HepG2 (cell line): ENCODE measurements around the gene TFAM. TPM values are rescaled to one million over a fixed set of nuclear protein-coding genes. Genes with fewer than 3 reads are reported as not detected.

ENCODE experiments used
- ATAC-seq: fragments of 200-7000 bp; cut with Tn5 transposase; 3 replicates; pipeline ENCODE4 v1.9.1; 2020; ENCODE audit warnings: mild to moderate bottlenecking, moderate library complexity
- BruUV-seq: library from RNA; stranded (reverse); fragments of 400-500 nt; replicated peaks from 2 replicates; lab custom pipeline; 2021; lab: Mats Ljungman, UMichigan
- CTCF ChIA-PET: fragments of 300-600 bp; formaldehyde crosslinking; extraction: SDS; loops from one replicate; lab custom pipeline; 2021; ENCODE audit warnings: low total read pairs, inconsistent platforms, low intra/inter-chr PET ratio; lab: Yijun Ruan, JAX
- POLR2A ChIA-PET: fragments of 350-600 bp; sonication (Branson Sonifier 250); formaldehyde crosslinking; loops from one replicate; lab custom pipeline; 2020; ENCODE audit warnings: antibody characterized with exemption, inconsistent platforms; lab: Yijun Ruan, JAX
- DNase-seq: peaks from one replicate; pipeline ENCODE4 v3.0.0-alpha.2; 2015; ENCODE audit warnings: low spot score
- FAIRE-seq: peaks from 3 replicates; lab custom pipeline; 2011; peaks lifted over from hg19 to GRCh38; lab: Jason Lieb, UNC
- H2AFZ ChIP-seq: one replicate; pipeline ENCODE4 v1.6.1; 2011; ENCODE audit warnings: low read length, inconsistent platforms
- H3K27ac ChIP-seq: fragments of 300-600 bp; 3 replicates; pipeline ENCODE4 v1.8.0; 2011; ENCODE audit warnings: mixed run types, mild to moderate bottlenecking, mixed read lengths, low read length, inconsistent platforms; ENCODE audit not compliant: insufficient read depth; ENCODE audit errors: extremely low read length
- H3K27me3 ChIP-seq, 2 experiments: fragments of 200-600 bp in 1 of 2; 2 replicates in 1 of 2; 3 replicates in 1 of 2; pipeline versions ENCODE4 v1.6.0 to v1.8.0; 2011; ENCODE audit warnings: low read length in 2 of 2, mild to moderate bottlenecking in 2 of 2, moderate library complexity in 2 of 2, inconsistent platforms in 1 of 2; ENCODE audit not compliant: insufficient read depth in 2 of 2, control insufficient read depth in 1 of 2
- H3K36me3 ChIP-seq, 2 experiments: fragments of 200-600 bp in 1 of 2; replicated peaks in 1 of 2; 2 replicates in 1 of 2; 3 replicates in 1 of 2; pipeline versions ENCODE4 v1.5.1 to v1.8.0; 2011; ENCODE audit warnings: low read length in 2 of 2, inconsistent platforms in 1 of 2; ENCODE audit not compliant: insufficient read depth in 2 of 2, control insufficient read depth in 1 of 2
- H3K4me1 ChIP-seq: 2 replicates; pipeline ENCODE4 v1.5.1; 2012; ENCODE audit warnings: low read length, inconsistent platforms; ENCODE audit not compliant: insufficient read depth
- H3K4me2 ChIP-seq: 2 replicates; pipeline ENCODE4 v1.6.0; 2011; ENCODE audit warnings: low read depth, low read length, inconsistent platforms
- H3K4me3 ChIP-seq, 3 experiments: fragments of 200-600 bp in 1 of 3; sonication (generic), shearing (Covaris generic) in 1 of 3; replicated peaks in 1 of 3; 2 replicates each; pipeline ENCODE4 v1.5.1; 2011 to 2016; ENCODE audit warnings: low read length in 3 of 3, inconsistent platforms in 2 of 3, low read depth in 2 of 3, mild to moderate bottlenecking in 2 of 3, control low read depth in 1 of 3, mixed read lengths in 1 of 3; ENCODE audit not compliant: insufficient read depth in 1 of 3
- H3K79me2 ChIP-seq: one replicate; pipeline ENCODE4 v1.6.1; 2011; ENCODE audit warnings: low read length, inconsistent platforms; ENCODE audit not compliant: insufficient read depth
- H3K9ac ChIP-seq: 2 replicates; pipeline ENCODE4 v1.6.0; 2011; ENCODE audit warnings: mild to moderate bottlenecking, low read depth, low read length, inconsistent platforms; ENCODE audit not compliant: insufficient read depth
- H3K9me3 ChIP-seq: 2 replicates; pipeline ENCODE4 v1.5.1; 2012; ENCODE audit warnings: mild to moderate bottlenecking, low read length
- H4K20me1 ChIP-seq: 2 replicates; pipeline ENCODE4 v1.6.0; 2011; ENCODE audit warnings: inconsistent platforms, mild to moderate bottlenecking, low read length, moderate library complexity; ENCODE audit not compliant: insufficient read depth
- E2F2 ChIP-seq: sonication (generic); formaldehyde crosslinking; IDR thresholded peaks from 2 replicates; pipeline ENCODE4 v1.4.0; 2020; ENCODE audit warnings: missing genetic modification reagents, borderline replicate concordance
- MEIS2 ChIP-seq: sonication (generic); formaldehyde crosslinking; IDR thresholded peaks from 2 replicates; pipeline ENCODE4 v1.9.0; 2021; ENCODE audit warnings: mild to moderate bottlenecking, missing genetic modification reagents
- RBM39 ChIP-seq: fragments of 200-400 bp; formaldehyde crosslinking; IDR thresholded peaks from one replicate; pipeline ENCODE4 v1.6.1; 2018; ENCODE audit warnings: antibody characterized with exemption, mild to moderate bottlenecking, low read depth, low read length; ENCODE audit not compliant: poor library complexity, severe bottlenecking
- ZNF30 ChIP-seq: sonication (generic); formaldehyde crosslinking; IDR thresholded peaks from 2 replicates; pipeline ENCODE4 v1.5.0; 2020; ENCODE audit warnings: mild to moderate bottlenecking, missing genetic modification reagents
- ZNF687 ChIP-seq: sonication (generic); formaldehyde crosslinking; IDR thresholded peaks from 2 replicates; pipeline ENCODE4 v1.5.1; 2020; ENCODE audit warnings: mild to moderate bottlenecking, missing genetic modification reagents, moderate library complexity
- ZNF7 ChIP-seq: IDR thresholded peaks from 2 replicates; pipeline ENCODE4 v1.6.1; 2016; ENCODE audit warnings: missing biosample characterization, missing genetic modification reagents
- WGBS: methylation state at CpG from one replicate; pipeline ENCODE4 v1.1.6; 2017; ENCODE audit warnings: low lambda C conversion rate; 5-methylcytosine and 5-hydroxymethylcytosine counted together
- in situ Hi-C: cut with HindIII; loops from 2 replicates; pipeline ENCODE4 v1.10.0; 2017; ENCODE audit warnings: low pct_unique_long_range_greater_than_20kb; ENCODE audit not compliant: extremely low pct_ligation_motif_present
- intact Hi-C: fragments of 100-400 bp; cut with micrococcal nuclease; formaldehyde crosslinking; loops from one replicate; pipeline ENCODE4 v1.10.0; 2022; ENCODE audit not compliant: unreplicated experiment
- polyA plus RNA-seq, 8 experiments: library from polyadenylated mRNA; depleted of rRNA in 3 of 8; stranded (reverse) in 7 of 8; unstranded in 1 of 8; fragments of >200 nt; fragmentation: Illumina TruSeq in 4 of 8; extraction: Trizol in 4 of 8; gene quantifications; 2 replicates each; pipeline versions ENCODE4 v1.2.1 to v1.2.3, GENCODE V29; 2011 to 2016; ENCODE audit warnings: low read depth in 4 of 8, missing spikeins in 1 of 8, mixed read lengths in 1 of 8; ENCODE audit not compliant: insufficient read depth in 1 of 8
- total RNA-seq, 5 experiments: library from RNA; depleted of rRNA; stranded (reverse); fragments of >200 nt; fragmentation: Illumina TruSeq; extraction: Trizol; gene quantifications; 2 replicates each; pipeline ENCODE4 v1.2.3, GENCODE V29; 2016; ENCODE audit warnings: low read depth in 1 of 5

TFAM gene
- total and polyA plus RNA-seq, 2 of the 13 experiments (the other 11 are each of a cell fraction or from before 2014, with no cell fraction given): 18.4 to 125 TPM

GRCh38 chr10:58350023-58350422 is 35.2 kb upstream of the TFAM start:
- Histone ChIP-seq H3K9me3 (no peaks in the 10 kb centered on the region), H3K36me3 (no peaks in the 10 kb centered on the region), H3K27ac (peak overlapping the region; percentile 11), H3K9ac (no peak overlapping the region), H3K4me3 (no peak overlapping the region), H4K20me1 (0 out of 2 replicates have a peak, but pooled peaks cover 4% of the 10 kb centered on the region), H3K79me2 (peaks cover 19% of the 10 kb centered on the region), H2AFZ (no peak overlapping the region), H3K4me2 (no peak overlapping the region), H3K4me1 (peaks cover 35% of the 10 kb centered on the region), H3K27me3 (no peaks in the 10 kb centered on the region)
- CTCF ChIA-PET: no interaction called here
- 79% methylated on average over 2 of the region's 2 CpGs for whole genome bisulfite sequencing
- POLR2A ChIA-PET: interaction anchor here (2.9 kb wide), 1 partner anchor 15 kb away, joined by 9 read pairs; the partner anchor contains the start of gene UBE2D1
- no peak for DNase-seq
- in situ Hi-C loops: no loop called here
- FAIRE-seq: no peak
- ATAC-seq: no peak
- intact Hi-C loops: no loop called here
- no TSS peak for BruUV-seq
- TF ChIP-seq E2F2 (CRISPR knock-in tag) (no peak), RBM39 (no peak), MEIS2 (no peak), ZNF687 (CRISPR knock-in tag) (no peak), ZNF30 (CRISPR knock-in tag) (no peak), ZNF7 (CRISPR knock-in tag) (peak; percentile 72; the same call in 1 of the 2 replicates)
